Progenitor cell of endocrine pancreas (in vitro differentiated cells): Measurements from ENCODE around the gene CACNB3. TPM values are rescaled to one million over a fixed set of nuclear protein-coding genes. Genes with fewer than 3 reads are reported as not detected.

Experiments used
- DNase-seq: peaks from one replicate; pipeline ENCODE4 v3.0.0; 2021; ENCODE audit warnings: low spot score; ENCODE audit not compliant: unreplicated experiment
- H3K27ac Mint-ChIP-seq: 2 replicates; pipeline ENCODE4 v1.8.0; 2021; ENCODE audit warnings: mild to moderate bottlenecking, moderate library complexity, mixed read lengths
- H3K27me3 Mint-ChIP-seq: 2 replicates; pipeline ENCODE4 v1.8.0; 2021; ENCODE audit warnings: mixed read lengths
- H3K36me3 Mint-ChIP-seq: 2 replicates; pipeline ENCODE4 v1.8.0; 2022; ENCODE audit warnings: mixed read lengths; ENCODE audit not compliant: insufficient read depth
- H3K4me1 Mint-ChIP-seq: 2 replicates; pipeline ENCODE4 v1.8.0; 2021; ENCODE audit warnings: low read depth, mixed read lengths
- H3K4me3 Mint-ChIP-seq: 2 replicates; pipeline ENCODE4 v1.8.0; 2021; ENCODE audit warnings: low read depth, mild to moderate bottlenecking, moderate library complexity, mixed read lengths
- H3K9me3 Mint-ChIP-seq: 2 replicates; pipeline ENCODE4 v1.8.0; 2021; ENCODE audit warnings: low read depth, mixed read lengths
- CTCF ChIP-seq: fragments of 200-600 bp; sonication (generic); IDR thresholded peaks from one replicate; pipeline ENCODE4 v1.5.0; 2021; ENCODE audit warnings: antibody characterized with exemption, mild to moderate bottlenecking; ENCODE audit not compliant: unreplicated experiment
- total RNA-seq: library from RNA; stranded (reverse); gene quantifications from 2 replicates; pipeline ENCODE4 v1.2.1, GENCODE V29; 2021

Gene CACNB3
- total RNA-seq, 1 donor from 2014 or later = 73.9 TPM

DNA sequence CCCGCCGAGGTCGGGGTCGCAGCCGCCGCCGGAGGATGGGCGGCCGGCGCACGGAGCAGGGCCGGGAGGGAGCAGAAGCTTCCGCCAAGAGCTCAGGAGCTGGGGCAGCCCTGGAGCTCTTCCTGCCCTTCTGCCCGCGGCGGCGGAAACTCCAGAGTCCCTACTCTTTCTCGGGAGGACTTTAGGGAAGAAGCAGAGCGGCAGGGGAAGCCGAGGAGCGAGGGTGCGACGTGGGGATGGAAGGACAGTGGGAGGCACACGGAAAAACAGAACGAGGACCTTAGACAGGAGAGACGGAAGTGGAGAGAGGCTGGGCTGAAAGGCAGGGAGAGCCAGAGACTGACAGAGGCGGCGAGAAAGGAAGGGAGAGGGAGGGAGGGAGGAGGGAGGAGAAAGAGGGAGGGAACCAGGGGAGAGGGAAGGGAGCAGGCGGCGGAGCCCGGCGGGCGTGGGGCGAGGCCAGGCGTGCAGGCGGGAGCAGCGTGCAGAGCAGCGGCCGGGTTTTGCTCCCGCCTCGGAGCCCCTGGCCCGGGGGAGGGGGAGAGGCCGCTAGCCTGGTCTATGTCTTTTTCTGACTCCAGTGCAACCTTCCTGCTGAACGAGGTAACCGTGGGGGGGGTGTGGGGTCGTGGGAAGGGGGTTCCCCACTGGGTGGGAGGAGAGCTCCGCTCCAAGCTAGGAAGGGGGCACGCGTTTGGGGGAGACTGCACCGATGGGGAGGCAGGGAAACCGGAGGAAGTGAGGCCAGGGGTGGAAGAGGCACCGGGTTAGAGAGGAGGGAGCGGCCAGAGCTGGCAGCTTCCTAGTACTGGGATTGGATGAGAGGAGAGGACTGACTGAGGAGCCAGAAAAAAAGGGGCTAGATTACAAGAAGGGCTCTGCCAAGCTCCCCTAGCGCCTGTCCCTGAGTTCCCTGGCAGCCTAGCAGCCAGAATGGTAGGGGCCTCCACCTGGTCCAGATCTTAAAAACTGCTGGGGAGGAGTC is 2.9 kb upstream of the CACNB3 start:
- Mint-ChIP-seq H3K27ac (peak overlapping the region; percentile 85), H3K36me3 (no peaks in the 10 kb centered on the region), H3K9me3 (no peaks in the 10 kb centered on the region), H3K4me3 (peak overlapping the region; percentile 92), H3K4me1 (peaks cover 40% of the 10 kb centered on the region), H3K27me3 (peaks cover 25% of the 10 kb centered on the region)
- DNase-seq = peak; percentile 45
- no peak for TF ChIP-seq CTCF

GRCh38 chr12:48816143-48816854 is 2.0 kb upstream of the CACNB3 start:
- H3K27ac Mint-ChIP-seq = no peak overlapping the region
- peaks cover 32% of the 10 kb centered on the region for H3K4me1 Mint-ChIP-seq
- peaks cover 25% of the 10 kb centered on the region for H3K27me3 Mint-ChIP-seq

GRCh38 chr12:48818831-48819590 is 715 bp downstream of the CACNB3 start:
- peaks cover 2% of the 10 kb centered on the region for H3K36me3 Mint-ChIP-seq
- H3K4me3 Mint-ChIP-seq = peak overlapping the region; percentile 92
- H3K27me3 Mint-ChIP-seq = peaks cover 12% of the 10 kb centered on the region
- peak overlapping the region; percentile 81 for H3K27ac Mint-ChIP-seq
- H3K4me1 Mint-ChIP-seq = peaks cover 27% of the 10 kb centered on the region
- DNase-seq = no peak
- H3K9me3 Mint-ChIP-seq = no peaks in the 10 kb centered on the region
- peak; percentile 39 for TF ChIP-seq CTCF

More at GRCh38 chr12:48816143-48816854, 2.0 kb upstream of the CACNB3 start:
- no peaks in the 10 kb centered on the region for H3K9me3 Mint-ChIP-seq
- H3K4me3 Mint-ChIP-seq = peak overlapping the region; percentile 92
- no peaks in the 10 kb centered on the region for H3K36me3 Mint-ChIP-seq
- no peak for DNase-seq
- no peak for TF ChIP-seq CTCF

DNA sequence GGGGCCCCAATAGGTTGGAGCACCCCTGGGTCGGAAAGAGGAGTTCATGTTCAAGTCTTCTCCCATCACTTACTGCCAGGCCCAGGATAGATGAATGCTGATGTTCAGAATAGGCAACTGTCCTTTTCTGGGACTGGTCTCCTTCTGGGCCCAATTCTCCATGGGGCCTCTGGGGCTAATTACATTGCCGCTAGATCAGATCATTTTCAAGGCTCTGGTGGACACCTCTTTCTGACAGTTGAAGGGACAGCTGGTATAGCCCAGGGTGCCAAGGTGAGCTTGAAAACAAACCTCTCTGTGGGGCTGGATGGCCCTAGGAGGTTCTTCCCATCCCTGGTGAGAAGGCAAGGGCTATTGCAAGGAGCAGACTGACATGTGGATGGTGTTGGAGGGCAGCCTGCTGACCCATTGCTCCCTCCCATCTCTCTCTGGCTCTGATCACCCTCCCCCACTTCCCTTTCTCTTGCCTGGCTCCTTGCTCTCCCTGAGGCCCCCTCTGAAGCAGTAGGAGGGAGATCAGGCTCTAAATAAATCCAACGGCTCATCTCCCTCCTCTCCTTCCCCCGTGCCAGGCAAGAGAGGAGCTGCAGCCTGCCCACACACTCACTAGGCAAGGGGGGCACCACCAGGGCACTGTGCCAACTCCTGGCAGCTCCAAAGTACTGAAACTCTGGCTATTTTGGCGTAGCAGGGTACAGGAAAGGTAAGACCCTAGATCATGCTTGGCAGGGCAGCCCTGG is 1.9 kb downstream of the CACNB3 start:
- H3K27ac Mint-ChIP-seq = no peak overlapping the region
- H3K9me3 Mint-ChIP-seq = no peaks in the 10 kb centered on the region
- peaks cover 3% of the 10 kb centered on the region for H3K36me3 Mint-ChIP-seq
- TF ChIP-seq CTCF = no peak
- DNase-seq = no peak
- peaks cover 11% of the 10 kb centered on the region for H3K27me3 Mint-ChIP-seq
- H3K4me3 Mint-ChIP-seq = peak overlapping the region; percentile 65
- H3K4me1 Mint-ChIP-seq = peaks cover 26% of the 10 kb centered on the region
